Suprapubic skin (tissue), 4 donors: Measurements from ENCODE around the gene VLDLR. TPM values are rescaled to one million over a fixed set of nuclear protein-coding genes. Genes with fewer than 3 reads are reported as not detected.
"Not testable (repeated sequence)": the region's sequence is repeated elsewhere in the genome, so short reads cannot be mapped to it uniquely, and the experiment has no call there.

Experiments
- DNase-seq, 2 donors: peaks; one replicate each; pipeline ENCODE4 v3.0.0-alpha.2; 2019; ENCODE audit warnings: low spot score in 2 of 2
- H3K27ac ChIP-seq: fragments of 200-600 bp; sonication (generic); one replicate; pipeline ENCODE4 v1.5.1; 2019
- H3K27me3 ChIP-seq: fragments of 200-600 bp; sonication (generic); one replicate; pipeline ENCODE4 v1.5.1; 2019
- H3K36me3 ChIP-seq: fragments of 200-600 bp; sonication (generic); one replicate; pipeline ENCODE4 v1.5.1; 2019
- H3K4me1 ChIP-seq: fragments of 200-600 bp; sonication (generic); one replicate; pipeline ENCODE4 v1.5.1; 2019
- H3K4me3 ChIP-seq: fragments of 200-600 bp; sonication (generic); one replicate; pipeline ENCODE4 v1.5.1; 2019; ENCODE audit warnings: mild to moderate bottlenecking
- H3K9me3 ChIP-seq: fragments of 200-600 bp; sonication (generic); one replicate; pipeline ENCODE4 v1.5.1; 2019
- EP300 ChIP-seq: sonication (generic); formaldehyde crosslinking; IDR thresholded peaks from one replicate; pipeline ENCODE4 v1.6.1; 2017; ENCODE audit warnings: antibody characterized with exemption
- POLR2A ChIP-seq, 2 donors: fragments of 450-650 bp; IDR thresholded peaks; one replicate each; pipeline ENCODE4 v1.6.1; 2017; ENCODE audit warnings: antibody characterized with exemption in 2 of 2, mild to moderate bottlenecking in 2 of 2, moderate library complexity in 2 of 2
- POLR2AphosphoS5 ChIP-seq, 3 donors: sonication (generic); formaldehyde crosslinking; IDR thresholded peaks; one replicate each; pipeline ENCODE4 v1.6.1; 2017; ENCODE audit warnings: antibody characterized with exemption in 3 of 3
- WGBS: methylation state at CpG from one replicate; pipeline ENCODE4 v1.1.5; 2018; 5-methylcytosine and 5-hydroxymethylcytosine counted together
- total RNA-seq, 4 donors: library from RNA; depleted of rRNA; stranded (reverse); fragments of >200 nt; gene quantifications; one replicate each; pipeline ENCODE4 v1.1.0, GENCODE V29; 2016
- TF ChIP-seq, protein P1 (sequence below), 2 donors: fragments of 200-600 bp in 1 of 2; fragments of 450-650 bp in 1 of 2; sonication (generic) in 1 of 2; IDR thresholded peaks; one replicate each; pipeline ENCODE4 v1.5.1; 2016 to 2019; ENCODE audit warnings: antibody characterized with exemption in 2 of 2, mild to moderate bottlenecking in 1 of 2, moderate library complexity in 1 of 2

The VLDLR gene
- total RNA-seq, 4 donors from 2014 or later, result 1.1 to 8.4 (median 6.9) TPM

DNA sequence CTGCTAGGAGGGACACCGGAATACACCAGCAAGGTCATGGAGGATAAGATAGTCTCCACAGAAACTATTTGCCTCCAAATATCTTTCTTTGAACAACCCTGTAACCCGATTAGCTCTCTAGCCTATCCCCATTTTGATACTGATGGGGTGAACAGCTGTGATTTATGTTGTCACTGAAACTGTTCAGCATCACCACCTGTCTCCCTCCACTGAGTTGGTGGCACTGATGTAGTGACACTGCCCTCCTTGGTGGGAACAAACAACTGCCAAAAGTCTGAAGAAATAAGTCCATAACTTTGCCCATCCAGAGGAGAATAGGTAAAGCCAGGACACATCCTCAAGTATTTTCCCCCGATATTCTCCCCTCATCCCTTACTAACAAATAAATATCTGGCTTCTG, 71.5 kb downstream of the VLDLR start:
- no peaks in the 10 kb centered on the region for H3K4me1 ChIP-seq
- H3K4me3 ChIP-seq, result no peak overlapping the region
- no peaks in the 10 kb centered on the region for H3K9me3 ChIP-seq
- WGBS, result 91% methylated on average over 3 of the region's 3 CpGs
- H3K27ac ChIP-seq, result no peak overlapping the region
- no peak for TF ChIP-seq POLR2AphosphoS5 (IDR thresholded peaks at IDR 0.05)
- no peak for TF ChIP-seq POLR2A (IDR thresholded peaks at IDR 0.05)
- no peak for TF ChIP-seq EP300
- TF ChIP-seq, protein P1, sequence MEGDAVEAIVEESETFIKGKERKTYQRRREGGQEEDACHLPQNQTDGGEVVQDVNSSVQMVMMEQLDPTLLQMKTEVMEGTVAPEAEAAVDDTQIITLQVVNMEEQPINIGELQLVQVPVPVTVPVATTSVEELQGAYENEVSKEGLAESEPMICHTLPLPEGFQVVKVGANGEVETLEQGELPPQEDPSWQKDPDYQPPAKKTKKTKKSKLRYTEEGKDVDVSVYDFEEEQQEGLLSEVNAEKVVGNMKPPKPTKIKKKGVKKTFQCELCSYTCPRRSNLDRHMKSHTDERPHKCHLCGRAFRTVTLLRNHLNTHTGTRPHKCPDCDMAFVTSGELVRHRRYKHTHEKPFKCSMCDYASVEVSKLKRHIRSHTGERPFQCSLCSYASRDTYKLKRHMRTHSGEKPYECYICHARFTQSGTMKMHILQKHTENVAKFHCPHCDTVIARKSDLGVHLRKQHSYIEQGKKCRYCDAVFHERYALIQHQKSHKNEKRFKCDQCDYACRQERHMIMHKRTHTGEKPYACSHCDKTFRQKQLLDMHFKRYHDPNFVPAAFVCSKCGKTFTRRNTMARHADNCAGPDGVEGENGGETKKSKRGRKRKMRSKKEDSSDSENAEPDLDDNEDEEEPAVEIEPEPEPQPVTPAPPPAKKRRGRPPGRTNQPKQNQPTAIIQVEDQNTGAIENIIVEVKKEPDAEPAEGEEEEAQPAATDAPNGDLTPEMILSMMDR (IDR thresholded peaks at IDR 0.05), result no peak
- H3K36me3 ChIP-seq, result no peaks in the 10 kb centered on the region
- no peak for DNase-seq
- H3K27me3 ChIP-seq, result no peaks in the 10 kb centered on the region

DNA sequence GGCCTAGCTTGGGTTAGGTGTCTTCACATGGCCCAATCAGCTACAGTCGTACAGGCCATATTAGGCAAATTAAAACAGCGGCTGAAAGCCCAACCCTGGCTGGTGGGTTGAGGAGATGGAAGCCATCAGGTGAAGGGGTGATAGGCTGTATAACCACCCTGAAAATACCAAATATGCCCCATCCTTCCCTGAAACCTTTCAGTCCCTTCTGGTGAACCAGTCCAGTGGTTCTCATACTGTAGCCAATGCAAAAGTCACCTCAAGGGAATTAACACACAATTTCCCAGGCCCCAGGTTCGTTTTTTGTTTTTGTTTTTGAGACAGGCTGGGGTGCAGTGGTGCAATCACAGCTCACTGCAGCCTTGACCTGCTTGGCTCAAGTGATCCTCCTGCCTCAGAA, 75.9 kb downstream of the VLDLR start:
- no peak for DNase-seq
- H3K27me3 ChIP-seq, result no peaks in the 10 kb centered on the region
- no peaks in the 10 kb centered on the region for H3K4me1 ChIP-seq
- no peak overlapping the region for H3K4me3 ChIP-seq
- no peaks in the 10 kb centered on the region for H3K36me3 ChIP-seq
- TF ChIP-seq EP300 (no peak), POLR2A (IDR thresholded peaks at IDR 0.05) (no peak), POLR2AphosphoS5 (IDR thresholded peaks at IDR 0.05) (no peak)
- TF ChIP-seq, protein P1 (IDR thresholded peaks at IDR 0.05), result no peak
- 91% methylated on average over 3 of the region's 3 CpGs for whole genome bisulfite sequencing
- H3K9me3 ChIP-seq, result no peaks in the 10 kb centered on the region
- H3K27ac ChIP-seq, result no peak overlapping the region

DNA sequence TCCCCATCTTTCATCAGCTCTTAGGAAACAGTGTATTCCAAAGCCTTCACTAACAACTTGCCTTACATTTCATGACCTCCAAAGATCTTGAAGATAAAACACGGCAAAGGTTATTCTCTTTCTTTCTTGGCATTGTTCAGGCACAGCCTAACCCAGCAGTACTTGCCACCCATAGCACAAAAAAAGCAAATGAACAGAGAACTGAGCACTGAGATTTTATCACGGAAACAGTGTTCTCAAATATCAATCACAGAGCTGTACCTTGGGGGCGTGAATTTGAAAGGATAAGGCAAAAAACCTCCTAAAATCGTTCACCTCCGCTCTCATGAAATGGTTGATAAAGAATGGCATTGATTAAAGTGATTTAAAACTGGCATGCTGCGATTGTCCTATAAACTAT, 78.8 kb downstream of the VLDLR start:
- Histone ChIP-seq H3K36me3 (no peaks in the 10 kb centered on the region), H3K27me3 (no peaks in the 10 kb centered on the region), H3K4me3 (no peak overlapping the region), H3K4me1 (no peaks in the 10 kb centered on the region), H3K27ac (no peak overlapping the region), H3K9me3 (no peaks in the 10 kb centered on the region)
- no peak for DNase-seq
- no peak for TF ChIP-seq POLR2A (IDR thresholded peaks at IDR 0.05)
- TF ChIP-seq EP300, result no peak
- TF ChIP-seq, protein P1 (IDR thresholded peaks at IDR 0.05), result no peak
- TF ChIP-seq POLR2AphosphoS5 (IDR thresholded peaks at IDR 0.05), result no peak
- 80% methylated on average over 6 of the region's 6 CpGs for WGBS

DNA sequence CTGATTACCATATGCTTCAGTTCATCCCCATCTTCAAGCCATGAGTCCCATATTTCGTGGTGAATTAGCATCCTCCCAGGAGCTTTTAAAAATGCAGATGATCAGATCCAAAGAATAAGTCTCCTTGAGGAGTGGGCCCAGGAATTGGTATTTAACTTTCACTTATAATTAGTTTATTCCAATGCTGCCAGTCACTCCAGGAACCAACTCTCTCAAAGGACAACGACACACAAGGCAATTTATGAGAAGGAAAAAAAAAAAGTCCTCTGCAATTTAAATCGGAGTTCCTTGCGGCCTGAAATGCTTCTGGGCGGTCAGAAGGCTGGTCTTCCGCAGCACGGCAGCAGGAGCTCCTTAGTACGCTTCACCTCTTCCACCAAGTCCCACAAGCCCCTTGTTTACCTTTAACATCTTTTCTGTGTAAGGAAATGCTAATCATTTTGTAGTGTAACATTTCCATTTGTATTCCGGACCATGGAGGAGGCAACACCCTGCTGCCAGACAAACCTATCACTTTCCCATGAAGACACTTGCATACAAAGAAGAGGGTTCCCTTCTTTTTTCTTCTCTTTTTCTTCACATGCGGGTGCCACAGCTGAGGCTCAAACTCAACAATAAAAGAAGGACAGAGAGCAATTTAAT, 79.4 kb downstream of the VLDLR start:
- Histone ChIP-seq H3K4me3 (no peak overlapping the region), H3K4me1 (no peaks in the 10 kb centered on the region), H3K27ac (no peak overlapping the region), H3K36me3 (no peaks in the 10 kb centered on the region), H3K27me3 (no peaks in the 10 kb centered on the region), H3K9me3 (no peaks in the 10 kb centered on the region)
- 79% methylated on average over 10 of the region's 10 CpGs for WGBS
- no peak for DNase-seq
- no peak for TF ChIP-seq EP300
- TF ChIP-seq POLR2A (IDR thresholded peaks at IDR 0.05), result no peak
- TF ChIP-seq, protein P1 (IDR thresholded peaks at IDR 0.05), result no peak
- TF ChIP-seq POLR2AphosphoS5 (IDR thresholded peaks at IDR 0.05), result no peak

DNA sequence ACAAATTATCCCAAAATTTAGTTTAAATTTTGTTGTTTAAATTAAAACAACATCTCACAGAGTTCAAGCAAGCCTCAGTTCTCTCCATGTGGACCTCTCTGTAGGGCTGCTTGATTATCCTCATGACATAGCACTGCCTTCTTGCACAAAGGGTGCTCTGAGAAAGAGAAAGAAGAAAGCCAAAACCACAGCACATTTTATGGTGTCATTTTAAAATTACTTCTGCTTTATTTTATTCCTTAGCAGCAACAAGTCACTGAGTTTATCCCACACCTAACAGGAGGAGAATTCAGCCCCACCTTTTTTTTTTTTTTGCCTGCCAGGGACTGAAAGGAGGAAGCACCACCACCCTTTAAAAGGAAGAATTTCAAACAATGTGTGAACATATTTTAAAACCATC, 82.9 kb downstream of the VLDLR start:
- no peak for DNase-seq
- Histone ChIP-seq H3K9me3 (no peaks in the 10 kb centered on the region), H3K27me3 (no peaks in the 10 kb centered on the region), H3K36me3 (no peaks in the 10 kb centered on the region), H3K4me3 (no peak overlapping the region), H3K27ac (no peak overlapping the region), H3K4me1 (no peaks in the 10 kb centered on the region)
- no peak for TF ChIP-seq POLR2AphosphoS5 (IDR thresholded peaks at IDR 0.05)
- no peak for TF ChIP-seq POLR2A (IDR thresholded peaks at IDR 0.05)
- TF ChIP-seq, protein P1 (IDR thresholded peaks at IDR 0.05), result no peak
- no peak for TF ChIP-seq EP300

GRCh38 chr9:2707256-2707655, 85.7 kb downstream of the VLDLR start:
- not testable (repeated sequence) for H3K27ac ChIP-seq, DNase-seq, H3K36me3 ChIP-seq, H3K4me3 ChIP-seq, H3K4me1 ChIP-seq, H3K27me3 ChIP-seq, H3K9me3 ChIP-seq
- 94% methylated on average over 3 of the region's 3 CpGs for WGBS
